HG02678 (cell line): ENCODE results near the gene MTERF2.

Source experiments
- ATAC-seq: cut with Tn5 transposase; IDR thresholded peaks from one replicate; pipeline ENCODE4 v1.9.1; 2021; ENCODE audit warnings: mild to moderate bottlenecking, moderate library complexity; ENCODE audit not compliant: unreplicated experiment

MTERF2 gene

GRCh38 chr12:106954462-106955376 lies 32.2 kb downstream of the MTERF2 start:
- no peak for ATAC-seq

- no peak for ATAC-seq
Observed at GRCh38 chr12:106953352-106954250, 33.3 kb downstream of the MTERF2 start.

GRCh38 chr12:106950591-106950990 lies 36.4 kb downstream of the MTERF2 start:
- ATAC-seq, result no peak

- ATAC-seq, result no peak
Observed at GRCh38 chr12:106947461-106947860, 39.5 kb downstream of the MTERF2 start.

- no peak for ATAC-seq
Observed at GRCh38 chr12:106945261-106945851, 41.6 kb downstream of the MTERF2 start.

- no peak for ATAC-seq
Observed at GRCh38 chr12:106942775-106943174, 44.2 kb downstream of the MTERF2 start.

GRCh38 chr12:106941481-106942156 lies 45.3 kb downstream of the MTERF2 start:
- ATAC-seq, result no peak

- ATAC-seq, result no peak
Observed at GRCh38 chr12:106934277-106934676, 52.7 kb downstream of the MTERF2 start.
